Measurements from ENCODE around the gene MACROD2.

The MACROD2 gene

GRCh38 chr20:14576196-14576877 lies 581.0 kb downstream of the MACROD2 start:
- no peak for DNase-seq (ENCODE audit: insufficient read length, low spot score)
- TF ChIP-seq, protein P1, sequence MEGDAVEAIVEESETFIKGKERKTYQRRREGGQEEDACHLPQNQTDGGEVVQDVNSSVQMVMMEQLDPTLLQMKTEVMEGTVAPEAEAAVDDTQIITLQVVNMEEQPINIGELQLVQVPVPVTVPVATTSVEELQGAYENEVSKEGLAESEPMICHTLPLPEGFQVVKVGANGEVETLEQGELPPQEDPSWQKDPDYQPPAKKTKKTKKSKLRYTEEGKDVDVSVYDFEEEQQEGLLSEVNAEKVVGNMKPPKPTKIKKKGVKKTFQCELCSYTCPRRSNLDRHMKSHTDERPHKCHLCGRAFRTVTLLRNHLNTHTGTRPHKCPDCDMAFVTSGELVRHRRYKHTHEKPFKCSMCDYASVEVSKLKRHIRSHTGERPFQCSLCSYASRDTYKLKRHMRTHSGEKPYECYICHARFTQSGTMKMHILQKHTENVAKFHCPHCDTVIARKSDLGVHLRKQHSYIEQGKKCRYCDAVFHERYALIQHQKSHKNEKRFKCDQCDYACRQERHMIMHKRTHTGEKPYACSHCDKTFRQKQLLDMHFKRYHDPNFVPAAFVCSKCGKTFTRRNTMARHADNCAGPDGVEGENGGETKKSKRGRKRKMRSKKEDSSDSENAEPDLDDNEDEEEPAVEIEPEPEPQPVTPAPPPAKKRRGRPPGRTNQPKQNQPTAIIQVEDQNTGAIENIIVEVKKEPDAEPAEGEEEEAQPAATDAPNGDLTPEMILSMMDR (IDR thresholded peaks at IDR 0.05; ENCODE audit: insufficient read depth, missing control alignments) = no peak
- no peak for FAIRE-seq

DNA sequence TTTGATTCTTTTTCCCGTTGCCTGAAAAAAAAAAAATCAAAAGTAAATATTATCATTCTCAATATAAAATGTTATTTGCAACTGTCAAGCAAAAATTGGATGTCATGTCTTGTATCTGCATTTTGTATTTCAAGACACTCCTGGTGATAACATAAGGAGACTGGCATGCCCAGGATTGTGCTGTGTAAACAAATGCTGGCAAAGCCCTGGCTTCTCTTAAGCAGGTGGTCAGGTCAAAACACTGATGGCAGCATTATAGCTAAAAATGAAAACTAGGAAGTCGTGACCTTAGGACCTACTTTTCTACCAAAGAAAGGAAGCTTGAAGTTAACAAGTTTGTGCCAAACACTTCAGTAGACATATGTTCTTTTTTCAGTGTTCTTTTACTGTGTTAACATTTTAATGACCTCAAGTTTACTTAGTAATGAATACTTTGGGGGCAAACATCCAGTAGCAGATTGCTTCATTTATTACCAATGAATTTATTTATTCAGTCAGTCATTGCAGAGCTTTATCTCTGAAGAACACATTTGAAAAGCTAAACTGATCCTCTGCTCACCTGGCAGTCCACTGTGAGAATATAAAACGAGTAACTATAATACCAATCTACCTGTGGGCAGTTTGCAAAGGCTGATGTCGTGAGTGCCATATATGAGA lies 585.2 kb downstream of the MACROD2 start:
- DNase-seq (ENCODE audit: insufficient read length, low spot score) (no peak), FAIRE-seq (no peak)
- TF ChIP-seq, protein P1 (IDR thresholded peaks at IDR 0.05; ENCODE audit: insufficient read depth, missing control alignments) = no peak

- FAIRE-seq (no peak), DNase-seq (ENCODE audit: insufficient read length, low spot score) (no peak)
- TF ChIP-seq, protein P1 (IDR thresholded peaks at IDR 0.05; ENCODE audit: insufficient read depth, missing control alignments) = no peak
Measured at GRCh38 chr20:14581731-14582130, 586.4 kb downstream of the MACROD2 start.

DNA sequence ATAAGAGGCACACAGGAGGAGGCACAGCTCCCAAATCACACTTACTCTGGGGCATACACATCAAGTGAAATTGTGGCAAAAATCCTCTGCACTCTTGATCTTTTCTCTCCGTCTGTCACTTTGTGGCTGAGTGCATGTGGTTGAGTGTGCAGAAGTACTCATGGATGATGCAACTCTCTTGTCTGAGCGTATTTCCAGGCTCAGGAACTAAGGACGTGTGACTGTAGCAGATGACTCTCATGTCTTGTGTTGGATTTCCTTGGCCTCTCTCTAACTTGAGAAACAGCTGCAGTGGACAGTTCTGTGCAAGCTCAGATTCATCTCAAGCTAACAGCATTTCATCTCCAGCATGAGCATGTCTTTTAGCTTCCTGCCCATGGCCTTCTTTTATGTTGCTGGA lies 587.5 kb downstream of the MACROD2 start:
- TF ChIP-seq, protein P1 (IDR thresholded peaks at IDR 0.05; ENCODE audit: insufficient read depth, missing control alignments) = no peak
- no peak for DNase-seq (ENCODE audit: insufficient read length, low spot score)
- FAIRE-seq = no peak

- FAIRE-seq (no peak), DNase-seq (ENCODE audit: insufficient read length, low spot score) (no peak)
- TF ChIP-seq, protein P1 (IDR thresholded peaks at IDR 0.05; ENCODE audit: insufficient read depth, missing control alignments) = no peak
Measured at GRCh38 chr20:14583413-14583812, 588.1 kb downstream of the MACROD2 start.

DNA sequence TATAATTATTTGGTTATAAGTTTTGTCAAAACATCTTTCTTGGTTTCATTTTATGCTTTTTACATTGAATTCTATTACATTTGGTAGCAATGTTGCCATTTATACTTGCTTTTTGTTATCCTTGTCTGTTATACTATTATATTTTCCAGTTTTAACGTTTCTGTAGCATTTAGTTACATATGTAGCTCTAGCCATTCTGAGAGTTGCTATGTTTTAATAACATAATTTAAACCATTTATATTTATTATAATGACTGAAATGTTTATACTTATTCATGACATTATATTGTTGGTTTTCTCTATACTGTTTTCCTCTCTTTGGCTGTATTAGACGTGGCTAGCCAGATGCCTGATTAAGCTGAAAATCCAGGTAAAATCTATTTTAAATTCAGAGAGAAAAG lies 594.1 kb downstream of the MACROD2 start:
- FAIRE-seq (no peak), DNase-seq (ENCODE audit: insufficient read length, low spot score) (no peak)
- TF ChIP-seq, protein P1 (IDR thresholded peaks at IDR 0.05; ENCODE audit: insufficient read depth, missing control alignments) = no peak

DNA sequence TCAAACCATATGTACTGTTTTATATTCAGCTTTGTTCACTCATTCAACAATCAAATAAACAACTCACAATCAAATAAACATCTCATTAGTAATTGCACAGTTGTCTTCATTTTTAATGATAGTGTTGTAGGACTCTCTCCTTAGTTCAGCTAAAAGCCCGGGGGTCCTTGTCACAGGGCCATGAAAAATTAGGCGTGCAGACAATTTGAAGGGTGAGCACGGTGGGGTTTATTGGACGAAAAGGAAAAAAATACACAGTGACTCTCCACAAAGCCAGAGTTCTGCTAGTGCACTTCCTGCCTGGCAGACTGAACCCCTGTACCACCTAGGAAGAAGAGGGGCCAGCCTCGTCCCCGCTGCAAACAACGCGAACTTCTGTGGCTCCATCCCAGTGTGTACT lies 599.7 kb downstream of the MACROD2 start:
- FAIRE-seq (no peak), DNase-seq (ENCODE audit: insufficient read length, low spot score) (no peak)
- TF ChIP-seq, protein P1 (IDR thresholded peaks at IDR 0.05; ENCODE audit: insufficient read depth, missing control alignments) = no peak

Measured in D721Med (cell line).